ENCODE measurements around the gene LYPD5. TPM values are rescaled to one million over a fixed set of nuclear protein-coding genes. Genes with fewer than 3 reads are reported as not detected.
"Not testable (repeated sequence)": the region's sequence is repeated elsewhere in the genome, so short reads cannot be mapped to it uniquely, and the experiment has no call there.

The LYPD5 gene
- polyA plus RNA-seq, 6 donors from 2014 or later = 0.28 to 0.65 TPM; not detected in 4

DNA sequence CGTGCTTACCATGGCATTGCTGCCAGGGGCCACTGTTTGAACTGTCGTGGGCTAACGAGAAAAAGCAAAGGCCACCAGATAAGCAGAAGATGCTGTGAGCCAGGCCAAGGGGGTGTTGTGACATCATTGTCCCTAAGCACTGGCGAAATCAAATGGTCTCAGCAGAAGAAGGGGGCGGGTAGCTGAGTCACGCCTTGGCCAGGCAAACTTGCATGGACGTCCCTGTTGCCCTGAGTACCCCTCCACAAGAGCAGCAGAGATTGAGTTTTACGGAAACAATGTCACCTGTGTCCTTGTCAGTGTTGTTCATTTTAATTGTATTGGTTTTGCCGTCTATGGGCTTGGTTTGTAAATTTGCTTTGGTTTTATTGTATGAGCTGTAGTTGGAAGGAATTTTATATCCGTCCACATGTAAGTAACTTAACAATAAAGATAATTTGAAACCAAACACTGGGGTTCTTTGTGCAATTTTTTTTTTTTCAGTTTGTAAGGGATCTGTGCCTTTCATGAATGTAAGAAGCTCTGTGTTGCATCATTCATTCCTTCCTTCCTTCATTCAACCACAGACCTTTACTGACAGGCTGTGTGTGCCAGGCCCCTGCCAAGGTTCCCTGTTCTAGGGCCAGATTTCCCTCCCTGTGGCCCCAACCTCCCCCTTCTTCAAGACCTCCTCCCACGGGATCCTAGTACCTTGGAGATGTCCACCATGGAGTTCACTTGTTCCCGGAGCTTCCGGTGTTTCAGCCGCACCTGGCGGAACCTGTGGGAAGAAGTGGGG is 33.8 kb downstream of the LYPD5 start:
- ATAC-seq (ENCODE audit: low read depth in 2 of 2) (no peak), DNase-seq (no peak)
- H3K27ac Mint-ChIP-seq = peak overlapping the region in 2 of 6 donors; percentile 18 to 22
- no peaks in the 10 kb centered on the region for H3K27me3 Mint-ChIP-seq
- no peaks in the 10 kb centered on the region for H3K9me3 Mint-ChIP-seq
- no peak overlapping the region for H3K4me3 Mint-ChIP-seq
- peaks cover 0 to 16% of the 10 kb centered on the region in 2 donors for H3K36me3 Mint-ChIP-seq
- H3K4me1 Mint-ChIP-seq = peaks cover 43 to 58% (median 43%) of the 10 kb centered on the region in 3 donors

DNA sequence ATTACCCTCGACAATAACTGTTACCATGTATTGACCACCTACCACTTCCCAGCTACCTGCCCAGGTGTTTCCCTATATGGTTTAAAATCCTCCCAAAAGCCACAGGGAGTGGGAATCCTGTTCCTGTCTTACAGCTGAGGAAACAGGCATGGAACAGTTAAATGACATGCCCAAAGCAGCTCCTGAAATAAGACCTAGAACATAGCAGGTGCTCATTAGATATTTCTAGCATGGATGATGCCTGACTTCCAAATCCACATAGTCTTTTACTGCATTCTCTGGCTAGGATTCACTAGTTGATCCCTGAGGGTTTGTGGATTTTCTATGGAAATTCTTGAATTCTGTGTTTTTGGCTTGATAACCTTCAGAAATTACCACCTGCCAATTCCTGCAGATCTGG is 34.4 kb downstream of the LYPD5 start:
- H3K27me3 Mint-ChIP-seq = no peaks in the 10 kb centered on the region
- peaks cover 0 to 16% of the 10 kb centered on the region in 2 donors for H3K36me3 Mint-ChIP-seq
- H3K27ac Mint-ChIP-seq = peak overlapping the region in 2 of 6 donors; percentile 89 to 90
- peaks cover 48 to 58% (median 49%) of the 10 kb centered on the region in 3 donors for H3K4me1 Mint-ChIP-seq
- H3K4me3 Mint-ChIP-seq = peak overlapping the region in 3 of 8 donors; percentile 20 to 69 (median 22)
- no peaks in the 10 kb centered on the region for H3K9me3 Mint-ChIP-seq
- ATAC-seq (ENCODE audit: low read depth in 2 of 2) (no peak), DNase-seq (no peak)

DNA sequence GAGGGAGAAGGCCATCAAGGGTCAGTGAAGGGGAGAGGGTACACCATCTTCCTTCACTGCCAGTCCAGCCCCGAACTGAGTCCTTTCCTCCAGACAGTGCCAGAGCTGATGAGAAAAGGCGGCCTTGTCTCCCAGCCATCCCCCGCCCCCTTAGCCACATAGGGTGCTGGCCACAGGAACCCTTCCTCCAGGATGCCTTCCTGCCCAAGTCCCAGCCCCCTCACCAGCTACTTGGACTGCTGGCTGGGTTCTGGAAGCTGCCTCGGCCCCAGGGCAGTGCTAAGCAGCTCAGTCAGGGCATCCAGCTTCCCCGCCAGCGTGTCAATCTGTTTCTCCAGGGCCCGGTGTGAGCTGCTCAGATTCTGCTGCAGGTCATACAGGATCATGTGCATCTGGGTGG is 34.9 kb downstream of the LYPD5 start:
- peaks cover 52 to 59% (median 54%) of the 10 kb centered on the region in 3 donors for H3K4me1 Mint-ChIP-seq
- ATAC-seq (ENCODE audit: low read depth in 2 of 2) (no peak), DNase-seq (no peak)
- H3K9me3 Mint-ChIP-seq = peaks cover 0 to 2% (median 0%) of the 10 kb centered on the region in 7 donors
- H3K4me3 Mint-ChIP-seq = peak overlapping the region in 4 of 8 donors; percentile 69 to 84 (median 76)
- H3K36me3 Mint-ChIP-seq = peaks cover 0 to 16% of the 10 kb centered on the region in 2 donors
- H3K27me3 Mint-ChIP-seq = no peaks in the 10 kb centered on the region
- H3K27ac Mint-ChIP-seq = peak overlapping the region in 4 of 6 donors; percentile 14 to 90 (median 54)

DNA sequence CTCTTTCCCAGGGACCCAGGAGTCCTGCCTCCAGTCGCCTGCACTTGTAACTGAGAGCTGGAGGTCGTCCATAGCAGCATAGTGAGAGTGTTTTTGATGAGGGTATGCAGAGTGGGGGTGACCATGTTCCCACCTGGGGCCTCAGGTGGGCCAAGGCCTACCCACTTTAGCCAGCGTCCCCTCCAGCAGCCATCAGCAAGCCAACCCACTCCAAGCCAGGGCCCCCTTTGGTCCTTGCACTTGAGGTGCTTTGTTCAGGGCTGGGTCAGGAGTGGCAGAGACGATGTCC is 35.5 kb downstream of the LYPD5 start:
- Mint-ChIP-seq H3K4me1 (peaks cover 54 to 65% (median 56%) of the 10 kb centered on the region in 3 donors), H3K4me3 (peak overlapping the region; percentile 41 to 84 (median 76)), H3K36me3 (peaks cover 0 to 16% of the 10 kb centered on the region in 2 donors), H3K27ac (peak overlapping the region; percentile 14 to 96 (median 86)), H3K27me3 (no peaks in the 10 kb centered on the region), H3K9me3 (peaks cover 0 to 2% (median 0%) of the 10 kb centered on the region in 7 donors)
- no peak for ATAC-seq (ENCODE audit: low read depth in 2 of 2)
- no peak for DNase-seq

DNA sequence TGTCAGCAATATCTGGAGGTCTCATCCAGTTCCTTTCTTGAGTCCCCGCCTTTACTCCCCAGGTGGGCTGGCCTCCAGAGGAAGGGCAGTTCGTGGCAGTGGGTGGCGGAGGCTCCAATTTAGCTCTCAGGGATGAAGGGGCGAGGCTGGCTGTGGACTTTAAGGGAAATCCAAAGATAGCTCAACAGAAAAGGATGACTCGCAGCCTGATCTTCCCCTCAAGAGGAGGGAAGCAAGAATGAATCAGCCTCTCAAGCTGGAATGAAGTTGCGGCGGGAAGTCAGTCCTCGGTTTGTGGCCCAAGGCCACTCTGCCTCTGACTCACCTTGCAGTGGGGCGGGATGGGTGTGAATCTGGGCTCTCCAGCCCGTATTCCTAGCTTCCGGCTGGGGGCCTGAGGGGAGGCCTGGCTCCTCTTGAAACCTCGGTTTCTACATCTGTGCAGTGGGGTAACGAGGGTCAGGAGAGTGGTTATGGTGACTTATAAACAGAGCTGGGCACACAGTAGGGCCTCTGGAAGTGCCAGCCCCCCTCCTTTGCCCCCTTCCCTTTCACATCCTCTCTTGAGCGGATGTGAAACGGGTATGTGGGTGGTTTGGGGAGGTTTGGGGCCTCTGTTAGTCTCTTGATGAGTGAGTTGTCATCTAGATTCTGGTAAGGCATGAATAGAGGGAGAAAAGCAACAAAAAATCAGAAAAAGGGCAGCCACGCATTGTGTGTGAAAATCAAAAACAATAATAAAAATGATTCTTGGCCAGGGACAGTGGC is 37.0 kb downstream of the LYPD5 start:
- ATAC-seq (ENCODE audit: low read depth in 2 of 2) = peak; percentile 92 to 94
- Mint-ChIP-seq H3K4me1 (peaks cover 52 to 65% (median 55%) of the 10 kb centered on the region in 3 donors), H3K27ac (peak overlapping the region; percentile 79 to 97 (median 95)), H3K27me3 (no peaks in the 10 kb centered on the region), H3K9me3 (peaks cover 0 to 2% (median 0%) of the 10 kb centered on the region in 7 donors), H3K4me3 (peak overlapping the region; percentile 56 to 84 (median 76)), H3K36me3 (peaks cover 0 to 16% of the 10 kb centered on the region in 2 donors)
- DNase-seq = peak; percentile 64

DNA sequence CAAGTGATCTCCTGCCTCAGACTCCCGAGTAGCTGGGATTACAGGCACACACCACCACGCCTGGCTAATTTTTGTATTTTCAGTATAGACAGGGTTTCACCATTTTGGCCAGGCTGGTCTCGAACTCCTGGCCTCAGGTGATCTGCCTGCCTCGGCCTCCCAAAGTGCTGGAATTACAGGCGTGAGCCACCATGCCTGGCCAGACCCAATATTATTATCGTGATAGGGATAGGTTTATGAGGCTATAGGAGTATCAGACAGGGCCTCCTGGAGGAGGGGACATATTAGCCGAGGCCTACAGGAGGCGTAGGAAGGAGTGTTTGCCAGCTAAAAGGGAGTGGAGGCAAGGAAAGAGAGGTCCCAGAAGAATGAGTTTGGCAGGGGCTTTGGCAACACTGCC is 37.6 kb downstream of the LYPD5 start:
- not testable (repeated sequence) for H3K27me3 Mint-ChIP-seq; DNase-seq; ATAC-seq (ENCODE audit: low read depth in 2 of 2); H3K9me3 Mint-ChIP-seq
- peak overlapping the region; percentile 48 to 97 (median 84) for H3K27ac Mint-ChIP-seq
- peaks cover 0 to 12% of the 10 kb centered on the region in 2 donors for H3K36me3 Mint-ChIP-seq
- peaks cover 48 to 66% (median 51%) of the 10 kb centered on the region in 3 donors for H3K4me1 Mint-ChIP-seq
- H3K4me3 Mint-ChIP-seq = peak overlapping the region in 5 of 8 donors; percentile 25 to 84 (median 69)

DNA sequence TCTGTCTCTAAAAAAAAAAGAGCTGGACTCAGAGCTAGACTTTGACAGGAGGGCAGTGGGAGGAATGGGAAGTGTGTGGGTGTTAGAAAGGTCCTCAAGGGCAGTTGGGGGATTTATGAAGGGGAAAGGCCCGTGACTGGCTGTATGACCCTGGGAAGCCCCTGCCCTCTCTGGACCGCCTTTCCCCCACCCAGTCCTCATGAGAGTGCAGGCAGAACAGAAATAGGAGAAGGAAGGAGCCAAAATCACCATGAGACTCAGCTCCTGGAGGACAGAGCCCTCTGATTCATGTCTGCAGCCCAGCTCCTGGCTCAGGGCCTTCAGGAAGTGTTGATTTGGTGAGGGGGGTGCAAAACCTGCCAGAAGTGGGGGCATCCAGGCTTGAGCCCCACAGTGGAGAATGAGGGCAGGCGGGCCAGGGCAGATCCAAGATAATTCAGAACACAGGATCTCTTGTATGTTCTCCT is 38.7 kb downstream of the LYPD5 start:
- Mint-ChIP-seq H3K27me3 (no peaks in the 10 kb centered on the region), H3K4me3 (peak overlapping the region in 4 of 8 donors; percentile 27 to 78 (median 56)), H3K36me3 (no peaks in the 10 kb centered on the region), H3K27ac (peak overlapping the region; percentile 78 to 92 (median 84)), H3K9me3 (peaks cover 0 to 2% (median 0%) of the 10 kb centered on the region in 7 donors), H3K4me1 (peaks cover 57 to 73% (median 61%) of the 10 kb centered on the region in 3 donors)
- ATAC-seq (ENCODE audit: low read depth in 2 of 2) (no peak), DNase-seq (no peak)

DNA sequence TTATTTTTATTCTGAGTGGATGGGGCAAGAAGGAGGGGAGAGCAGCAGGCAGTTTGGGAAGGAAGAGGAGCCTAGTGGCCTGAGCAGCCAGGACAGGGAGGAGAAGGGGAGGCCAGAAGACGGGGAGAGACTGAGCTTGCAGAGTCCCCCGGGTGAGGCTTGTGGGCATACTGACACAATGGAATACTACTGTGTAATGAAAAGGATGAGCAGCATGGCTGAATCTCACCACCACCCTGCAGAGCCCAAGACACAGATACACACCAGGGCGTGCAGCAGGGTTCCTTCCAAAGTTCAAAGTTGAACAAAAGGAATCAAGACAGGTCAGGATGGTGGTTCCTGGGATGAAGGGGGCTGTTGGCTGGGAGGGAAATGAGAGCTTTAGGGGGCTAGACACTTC is 39.4 kb downstream of the LYPD5 start:
- DNase-seq (no peak), ATAC-seq (ENCODE audit: low read depth in 2 of 2) (no peak)
- H3K4me1 Mint-ChIP-seq = peaks cover 57 to 73% (median 61%) of the 10 kb centered on the region in 3 donors
- H3K36me3 Mint-ChIP-seq = no peaks in the 10 kb centered on the region
- no peaks in the 10 kb centered on the region for H3K27me3 Mint-ChIP-seq
- peaks cover 0 to 2% (median 0%) of the 10 kb centered on the region in 7 donors for H3K9me3 Mint-ChIP-seq
- peak overlapping the region in 1 of 8 donors; percentile 34 for H3K4me3 Mint-ChIP-seq
- peak overlapping the region in 4 of 6 donors; percentile 14 to 86 (median 48) for H3K27ac Mint-ChIP-seq

DNA sequence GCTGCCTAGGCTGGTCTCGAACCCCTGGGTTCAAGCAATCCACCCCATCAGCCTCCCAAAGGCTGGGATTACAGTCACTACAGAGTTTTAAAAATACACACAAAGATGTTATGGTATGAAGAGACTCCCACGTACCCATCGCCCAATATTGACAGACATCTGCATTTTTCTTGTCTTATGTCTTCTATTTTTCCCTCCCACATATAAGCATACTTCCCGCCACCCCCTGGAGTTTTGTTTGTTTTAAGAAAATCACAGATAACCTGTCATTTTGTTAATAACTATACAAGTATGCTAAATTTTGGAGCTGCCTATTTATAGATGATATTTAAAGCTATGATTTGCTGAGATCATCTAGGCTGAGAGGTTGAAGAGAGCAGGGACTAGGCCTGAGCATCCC is 41.3 kb downstream of the LYPD5 start:
- Mint-ChIP-seq H3K4me3 (peak overlapping the region in 1 of 8 donors; percentile 5), H3K27me3 (no peaks in the 10 kb centered on the region), H3K36me3 (no peaks in the 10 kb centered on the region), H3K27ac (peak overlapping the region in 2 of 6 donors; percentile 74 to 76), H3K4me1 (peaks cover 47 to 68% (median 51%) of the 10 kb centered on the region in 3 donors), H3K9me3 (peaks cover 0 to 2% (median 0%) of the 10 kb centered on the region in 7 donors)
- no peak for ATAC-seq (ENCODE audit: low read depth in 2 of 2)
- DNase-seq = no peak

DNA sequence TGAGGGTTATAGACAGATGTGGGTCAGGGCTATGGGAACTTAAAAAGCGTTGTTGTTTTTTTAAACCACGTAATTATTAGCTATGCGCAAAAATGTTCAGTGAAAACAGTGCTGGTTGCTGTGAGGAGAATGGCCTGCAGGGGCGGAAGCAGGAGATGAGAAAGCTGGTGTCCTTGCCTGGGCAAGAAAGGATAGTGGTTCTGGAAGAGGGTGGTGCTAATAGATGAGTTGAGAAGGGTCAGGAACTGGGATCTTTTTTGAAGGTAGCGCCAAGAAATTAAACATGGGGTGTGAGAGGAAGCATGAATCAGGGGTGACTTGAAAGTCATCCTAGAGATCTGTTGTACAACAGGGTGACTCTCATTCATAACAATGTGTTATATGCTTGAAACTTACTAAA is 42.7 kb downstream of the LYPD5 start:
- Mint-ChIP-seq H3K36me3 (no peaks in the 10 kb centered on the region), H3K4me3 (peak overlapping the region in 2 of 8 donors; percentile 41 to 51), H3K4me1 (peaks cover 43 to 61% (median 48%) of the 10 kb centered on the region in 3 donors), H3K27ac (no peak overlapping the region), H3K9me3 (peaks cover 0 to 2% (median 0%) of the 10 kb centered on the region in 7 donors), H3K27me3 (no peaks in the 10 kb centered on the region)
- DNase-seq = no peak
- ATAC-seq (ENCODE audit: low read depth in 2 of 2) = no peak

DNA sequence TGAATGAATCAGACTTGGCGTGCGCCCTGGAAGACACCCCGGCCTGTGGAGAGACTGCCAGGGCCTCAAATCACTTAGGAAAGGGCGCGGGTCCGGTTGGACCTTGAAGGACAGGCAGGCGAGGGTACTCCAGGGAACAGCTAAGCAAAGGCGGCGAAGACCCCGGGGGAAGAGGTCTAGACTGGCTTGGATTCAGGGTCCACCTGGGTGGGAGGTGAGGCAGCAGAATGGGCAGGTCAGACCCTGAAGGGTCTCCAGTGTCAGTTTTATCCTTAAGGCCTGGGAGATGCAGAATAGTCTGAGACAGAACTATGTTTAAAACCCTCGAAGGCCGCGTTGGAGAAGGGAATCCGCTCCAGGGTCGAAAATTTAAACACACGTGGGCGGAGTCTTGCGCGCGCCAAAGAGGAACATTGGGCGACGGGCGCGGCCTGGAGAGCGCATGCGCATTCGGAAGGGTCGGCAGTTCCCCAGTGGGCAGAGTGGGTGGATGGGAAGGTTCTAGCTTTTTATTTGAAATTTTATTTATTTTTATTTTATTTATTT is 46.9 kb downstream of the LYPD5 start:
- Mint-ChIP-seq H3K4me3 (peak overlapping the region; percentile 94 to 99 (median 97)), H3K4me1 (peaks cover 40 to 70% (median 48%) of the 10 kb centered on the region in 3 donors), H3K27me3 (no peaks in the 10 kb centered on the region), H3K36me3 (peaks cover under 1 to 3% of the 10 kb centered on the region in 2 donors), H3K9me3 (no peaks in the 10 kb centered on the region), H3K27ac (peak overlapping the region; percentile 96 to 99 (median 98))
- DNase-seq (peak; percentile 65), ATAC-seq (ENCODE audit: low read depth in 2 of 2) (peak; percentile 15 to 16)

DNA sequence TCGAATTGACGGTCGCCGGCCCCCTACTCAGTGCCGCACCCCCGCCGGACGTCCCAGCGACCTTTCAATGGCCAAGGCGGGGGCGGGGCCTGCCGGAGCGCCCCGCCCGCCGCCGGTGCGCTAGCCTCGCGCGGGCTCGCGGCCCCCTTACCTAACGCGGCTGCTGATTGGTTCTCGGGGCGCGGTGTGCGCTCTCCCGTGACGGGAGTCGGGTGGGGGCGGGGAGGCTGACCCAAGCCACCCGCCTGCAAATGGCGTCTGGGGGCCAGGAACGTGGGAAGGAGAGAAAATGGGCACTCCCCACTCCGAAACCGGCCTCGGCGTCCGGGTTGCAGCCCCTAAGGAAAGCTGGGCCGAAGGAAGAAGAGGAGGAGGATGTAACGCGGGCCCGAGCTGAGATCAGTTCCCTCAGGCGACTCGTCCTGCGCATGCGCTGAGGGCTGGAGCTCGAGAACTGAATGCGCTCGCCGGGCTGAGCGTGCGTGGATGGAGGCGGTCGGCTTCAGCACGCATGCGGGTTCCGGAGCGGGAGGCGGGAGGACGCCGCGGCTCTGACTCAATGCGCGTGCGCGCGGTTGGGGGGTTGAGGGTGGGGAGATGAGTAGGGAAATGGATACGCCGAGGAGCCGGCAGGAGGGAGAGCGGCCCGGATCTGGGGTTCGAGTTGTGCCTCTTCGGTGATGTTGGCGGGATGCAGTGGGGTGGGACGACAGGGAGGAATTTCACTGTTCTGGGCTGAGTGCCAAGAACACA is 47.6 kb downstream of the LYPD5 start, which contains the start of gene SMG9:
TSS of gene SMG9 (minus strand) at position 460 of the 753 bp plus-strand sequence. CDS start 4,221 bp downstream, outside the sequence.
- Mint-ChIP-seq H3K4me1 (peaks cover 44 to 71% (median 48%) of the 10 kb centered on the region in 3 donors), H3K27ac (peak within 1 kb of the TSS; percentile 96 to 99 (median 98)), H3K36me3 (peaks cover 7 to 9% of the 10 kb centered on the region in 2 donors), H3K4me3 (peak within 1 kb of the TSS; percentile 94 to 99 (median 97)), H3K9me3 (no peaks in the 10 kb centered on the region), H3K27me3 (no peaks in the 10 kb centered on the region)
- ATAC-seq (ENCODE audit: low read depth in 2 of 2) = peak; percentile 70 to 74
- peak; percentile 99 for DNase-seq

Measured in naive B cell (primary cell).